Fibroblast of skin of back (primary cell): ENCODE measurements around the gene MRPL51.
"Not testable (repeated sequence)": the region's sequence is repeated elsewhere in the genome, so short reads cannot be mapped to it uniquely, and the experiment has no call there.

Source experiments
- DNase-seq: peaks from one replicate; pipeline ENCODE4 v3.0.0-alpha.2; 2013

The MRPL51 gene

DNA sequence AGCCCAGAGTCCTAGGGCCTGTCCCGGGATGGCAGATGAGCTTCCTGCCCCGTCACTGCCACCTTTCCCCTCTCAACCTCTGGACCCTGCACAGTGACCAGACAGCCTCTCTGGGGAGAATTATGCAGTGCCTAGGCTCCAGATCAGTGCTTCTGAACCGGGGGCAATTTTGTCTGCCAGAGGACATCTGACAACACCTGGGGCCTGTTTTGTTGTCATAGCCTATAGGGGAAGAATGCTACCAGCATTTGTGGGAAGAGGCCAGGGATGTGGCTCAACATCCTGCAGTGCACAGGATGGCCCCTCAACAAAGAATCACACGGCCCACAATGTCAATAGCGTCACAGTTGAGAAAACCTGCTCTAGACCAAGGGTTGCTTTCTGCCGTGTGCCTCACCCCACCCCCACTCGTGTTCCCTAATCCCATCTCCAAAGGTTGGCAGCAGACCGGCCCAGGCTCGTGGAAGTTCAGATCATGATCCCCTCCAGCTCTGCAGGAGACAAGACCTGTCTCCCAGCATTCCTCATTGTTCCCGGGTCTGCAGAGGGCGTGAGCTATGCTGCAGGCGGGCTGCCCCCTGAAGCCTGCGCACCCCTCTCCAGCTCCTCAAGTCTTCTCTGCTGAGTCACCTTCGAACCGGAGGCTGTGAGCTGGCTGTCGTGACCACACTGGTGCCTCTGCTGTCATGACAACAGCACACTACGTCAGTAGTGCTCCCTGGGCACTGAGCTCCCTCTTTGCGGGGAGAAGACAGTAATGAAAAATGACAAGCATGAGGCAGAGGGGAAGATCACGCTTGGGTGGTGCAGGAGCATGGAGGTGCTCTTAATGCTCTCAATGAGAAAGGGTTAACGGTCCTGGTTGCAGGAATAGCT, 39.2 kb upstream of the MRPL51 start:
- DNase-seq: peak; percentile 99

GRCh38 chr12:6530576-6531260, 37.7 kb upstream of the MRPL51 start:
- no peak for DNase-seq

DNA sequence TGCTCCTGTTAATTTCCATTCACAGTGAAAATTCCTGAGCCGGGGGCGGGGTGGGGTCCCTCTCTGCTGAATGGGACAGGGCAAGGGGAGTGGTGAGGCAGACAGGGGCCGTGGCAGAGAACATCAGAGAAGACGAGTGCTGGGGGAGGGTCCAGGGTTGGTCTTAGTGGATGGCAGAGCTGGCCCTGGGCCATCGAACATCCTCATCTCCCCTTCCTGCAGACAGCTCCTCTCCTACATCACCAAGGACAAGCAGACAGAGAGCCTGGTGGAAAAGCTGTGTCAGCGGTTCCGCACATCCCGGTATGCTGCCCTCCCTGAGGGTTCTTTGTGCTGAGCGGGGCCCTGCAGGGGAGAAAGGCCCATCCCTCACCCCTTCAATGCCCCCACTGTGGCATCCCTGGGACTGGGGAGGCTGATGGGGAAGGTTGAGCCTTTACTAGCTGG, 36.3 kb upstream of the MRPL51 start:
- DNase-seq: no peak

- no peak for DNase-seq
Measured at GRCh38 chr12:6528539-6529235, 35.6 kb upstream of the MRPL51 start.

DNA sequence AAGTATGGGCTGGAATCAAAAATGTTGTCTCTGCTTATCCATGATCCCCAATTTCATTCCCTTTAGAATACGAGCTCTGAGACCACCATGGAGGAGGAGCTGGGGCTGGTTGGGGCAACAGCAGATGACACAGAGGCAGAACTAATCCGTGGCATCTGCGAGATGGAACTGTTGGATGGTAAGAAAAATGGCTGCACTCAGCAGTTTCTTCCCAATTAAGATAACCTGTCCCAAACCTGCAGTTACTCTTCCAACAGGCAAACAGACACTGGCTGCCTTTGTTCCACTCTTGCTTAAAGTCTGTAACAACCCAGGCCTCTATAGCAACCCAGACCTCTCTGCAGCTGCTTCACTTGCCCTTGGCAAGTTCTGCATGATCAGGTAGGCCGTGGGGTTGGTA, 34.6 kb upstream of the MRPL51 start:
- no peak for DNase-seq

DNA sequence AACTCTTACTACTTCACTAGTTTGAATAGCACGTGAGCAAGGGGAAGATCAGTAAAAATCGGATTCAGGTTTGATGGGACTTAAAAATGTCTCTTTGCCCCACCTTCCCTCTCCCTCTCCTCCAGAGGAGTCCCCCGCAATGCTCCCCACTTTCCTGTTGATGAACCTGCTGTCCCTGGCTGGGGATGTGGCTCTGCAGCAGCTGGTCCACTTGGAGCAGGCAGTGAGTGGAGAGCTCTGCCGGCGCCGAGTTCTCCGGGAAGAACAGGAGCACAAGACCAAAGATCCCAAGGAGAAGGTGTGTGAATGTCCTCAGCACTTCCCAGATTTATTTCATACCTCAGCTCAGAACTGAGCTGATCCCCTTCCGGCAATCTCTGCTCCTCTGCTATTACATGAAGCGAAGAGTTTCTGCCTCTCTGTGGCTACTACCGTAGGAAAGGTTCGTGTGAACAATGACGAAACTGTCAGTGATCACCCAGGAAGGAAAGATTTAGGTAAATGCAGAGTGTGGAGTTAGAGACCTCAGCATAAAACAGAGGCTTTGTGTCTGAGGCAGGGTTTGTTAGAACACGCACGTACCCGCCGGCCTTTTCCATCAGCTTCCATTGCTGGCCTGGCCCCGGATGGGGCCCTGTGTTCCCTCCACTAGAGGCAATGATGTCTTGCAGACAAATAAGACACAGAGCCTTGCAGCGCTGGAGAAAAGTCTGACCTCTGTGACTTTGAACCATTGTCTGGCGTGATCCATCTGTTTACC, 33.9 kb upstream of the MRPL51 start:
- DNase-seq: no peak

- DNase-seq: no peak
Measured at GRCh38 chr12:6526201-6526600, 33.1 kb upstream of the MRPL51 start.

DNA sequence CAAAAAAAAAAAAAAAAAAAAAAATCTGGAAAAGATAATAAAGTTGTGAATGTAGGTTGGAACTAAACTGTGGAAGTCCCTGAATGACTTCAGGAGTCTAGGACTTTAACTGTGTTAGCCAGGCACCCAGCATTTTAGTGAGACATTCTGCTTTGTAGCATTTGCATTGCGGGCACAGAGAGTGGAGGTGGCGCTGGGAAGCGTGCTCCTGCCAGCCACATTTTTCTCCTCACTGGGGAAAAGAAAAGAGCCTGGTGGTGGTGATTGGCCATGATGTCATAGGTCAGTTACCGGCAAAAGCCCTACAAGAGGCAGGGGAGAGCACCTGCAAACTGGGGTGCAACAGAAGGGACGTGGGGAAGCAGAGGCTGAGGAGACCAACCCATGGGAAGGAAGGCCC, 31.6 kb upstream of the MRPL51 start:
- DNase-seq: no peak

GRCh38 chr12:6523708-6524107, 30.6 kb upstream of the MRPL51 start:
- DNase-seq: no peak

GRCh38 chr12:6522193-6522592, 29.1 kb upstream of the MRPL51 start:
- no peak for DNase-seq

DNA sequence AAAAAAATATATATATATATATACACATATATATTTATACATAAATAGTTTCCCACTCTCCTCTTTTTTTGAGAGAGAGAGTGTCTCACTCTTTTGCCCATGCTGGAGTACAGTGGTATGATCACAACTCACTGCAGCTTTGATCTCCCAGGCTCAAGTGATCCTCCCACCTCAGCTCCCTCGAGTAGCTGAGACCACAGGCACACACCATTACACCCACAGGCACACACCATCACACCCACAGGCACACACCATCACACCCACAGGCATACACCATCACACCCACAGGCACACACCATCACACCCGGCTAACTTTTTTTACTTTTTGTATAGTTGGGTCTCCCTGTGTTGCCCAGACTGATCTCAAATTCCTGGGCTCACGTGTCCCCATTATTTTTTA, 27.1 kb upstream of the MRPL51 start:
- DNase-seq: no peak

DNA sequence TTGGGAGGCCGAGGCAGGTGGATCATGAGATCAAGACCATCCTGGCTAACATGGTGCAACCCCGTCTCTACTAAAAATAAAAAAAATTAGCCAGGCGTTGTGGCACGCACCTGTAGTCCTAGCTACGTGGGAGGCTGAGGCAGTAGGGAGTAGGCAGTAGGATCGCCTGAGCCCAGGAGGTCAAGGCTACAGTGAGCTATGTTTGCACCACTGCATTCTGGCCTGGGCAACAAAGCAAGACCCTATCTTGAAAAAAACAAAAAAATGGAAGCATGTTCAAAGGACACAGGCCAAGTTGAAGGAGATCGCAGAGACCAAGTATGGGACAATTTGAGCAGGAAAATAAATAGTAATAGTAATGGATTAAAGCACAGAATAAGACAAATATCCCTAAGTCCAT, 15.0 kb upstream of the MRPL51 start:
- no peak for DNase-seq

DNA sequence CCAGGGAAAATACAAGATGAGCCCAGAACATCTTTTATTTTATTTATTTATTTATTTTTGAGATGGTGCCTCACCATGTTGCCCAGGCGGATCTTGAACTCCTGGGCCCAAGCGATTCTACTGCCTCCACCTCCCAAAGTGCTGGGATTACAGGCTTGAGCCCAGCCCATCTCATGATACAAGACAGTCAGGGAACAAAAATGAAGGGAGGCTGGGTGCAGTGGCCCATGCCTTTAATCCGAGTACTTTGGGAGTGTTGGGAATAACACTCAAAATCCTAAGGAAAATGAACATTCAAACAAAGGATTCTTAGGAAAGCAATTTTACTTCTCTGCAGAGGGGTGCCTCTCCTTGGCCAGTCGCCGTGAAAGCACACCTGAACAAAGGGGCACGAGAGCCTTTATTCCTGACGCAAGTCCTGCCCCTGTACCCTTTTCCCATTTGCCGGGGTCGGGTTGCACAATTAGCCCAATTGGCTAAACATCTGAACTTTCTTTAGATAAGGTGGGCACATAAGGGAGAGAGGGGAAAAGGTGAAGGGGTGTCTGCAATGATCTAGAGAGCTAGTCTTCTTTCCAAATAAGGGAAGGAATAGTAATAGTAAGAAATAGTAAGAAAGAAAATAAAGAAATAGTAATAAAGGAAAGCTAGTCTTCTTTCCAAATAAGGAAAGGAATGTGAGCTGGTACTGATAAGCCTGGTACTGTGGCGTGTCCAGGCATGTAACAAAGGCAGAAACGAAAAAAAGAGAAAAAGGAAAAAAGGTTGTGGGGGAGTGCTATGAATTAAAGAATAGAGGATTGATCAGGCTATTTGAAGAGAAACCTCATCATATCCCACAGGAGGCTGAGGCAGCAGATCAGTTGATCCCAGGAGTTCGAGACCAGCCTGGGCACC, 14.3 kb upstream of the MRPL51 start:
- DNase-seq: peak; percentile 68

- DNase-seq: no peak
Measured at GRCh38 chr12:6500466-6500865, 7.4 kb upstream of the MRPL51 start.

GRCh38 chr12:6497291-6497690, 4.2 kb upstream of the MRPL51 start:
- not testable (repeated sequence) for DNase-seq

- DNase-seq: no peak
Measured at GRCh38 chr12:6494968-6495367, 1.9 kb upstream of the MRPL51 start.

DNA sequence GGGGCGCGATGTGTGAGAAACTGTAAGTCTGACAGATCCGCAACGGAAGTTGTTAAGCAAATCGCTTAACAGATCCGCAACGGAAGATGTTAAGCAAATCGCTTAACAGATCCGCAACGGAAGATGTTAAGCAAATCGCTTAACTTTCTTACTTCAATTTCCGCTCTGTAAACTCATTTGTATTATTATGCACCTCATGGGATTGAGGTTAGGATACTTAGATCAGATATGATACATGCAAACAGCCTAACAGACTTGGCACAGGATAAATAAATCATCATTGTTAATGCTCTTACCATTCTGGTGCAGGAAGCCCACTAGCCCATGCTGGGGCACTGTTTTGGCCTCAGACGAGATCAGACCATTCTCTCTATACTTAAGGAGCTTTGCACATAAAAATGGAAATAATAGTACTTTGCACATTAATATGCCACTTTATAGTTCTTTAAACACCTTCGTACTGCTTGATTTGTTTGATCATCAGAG, 1.2 kb upstream of the MRPL51 start:
- DNase-seq: no peak

- peak; percentile 97 for DNase-seq
Measured at GRCh38 chr12:6493497-6494257, 615 bp upstream of the MRPL51 start, which contains the start of gene NCAPD2. TSS of gene NCAPD2 (plus strand) at chr12:6494102. CDS start at chr12:6495099, 997 bp downstream.

GRCh38 chr12:6490673-6491072, 2.4 kb downstream of the MRPL51 start:
- not testable (repeated sequence) for DNase-seq

DNA sequence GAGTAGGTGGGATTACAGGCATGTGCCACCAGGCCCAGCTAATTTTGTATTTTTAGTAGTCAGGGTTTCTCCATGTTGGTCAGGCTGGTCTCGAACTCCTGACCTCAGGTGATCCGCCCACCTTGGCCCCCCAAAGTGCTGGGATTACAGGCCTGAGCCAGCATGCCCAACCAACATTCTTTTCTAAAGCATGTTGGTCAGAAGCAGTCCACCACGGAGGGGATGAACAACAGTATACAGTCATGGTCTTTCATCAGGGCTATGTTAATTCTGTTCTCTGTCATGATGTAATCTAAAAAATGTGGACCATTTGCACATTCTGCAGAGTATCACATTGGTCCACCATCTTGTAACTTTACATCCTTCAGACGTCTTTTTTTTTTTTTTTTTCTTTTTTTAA, 3.6 kb downstream of the MRPL51 start:
- no peak for DNase-seq
